ENCODE results near the gene SCAF1.
A peak's percentile ranks its signal among the peaks of the same experiment; 100 is the strongest.

SCAF1 gene

GRCh38 chr19:49643466-49643865 lies 1.5 kb downstream of the SCAF1 start:
- peak overlapping the region; percentile 95; the same call in 1 of the 2 replicates for H3K27ac ChIP-seq
- TF ChIP-seq CTCF (conservative IDR thresholded peaks at IDR 0.05): no peak

- TF ChIP-seq CTCF (conservative IDR thresholded peaks at IDR 0.05): no peak
- H3K27ac ChIP-seq: peak overlapping the region; percentile 5; the same call in 1 of the 2 replicates
These were observed 3.6 kb downstream of the SCAF1 start for GRCh38 chr19:49645592-49645991.

GRCh38 chr19:49645995-49646394 lies 4.0 kb downstream of the SCAF1 start:
- no peak for TF ChIP-seq CTCF (conservative IDR thresholded peaks at IDR 0.05)
- H3K27ac ChIP-seq: peak overlapping the region; percentile 5; the same call in 1 of the 2 replicates

GRCh38 chr19:49646586-49646985 lies 4.6 kb downstream of the SCAF1 start:
- H3K27ac ChIP-seq: no peak overlapping the region; the same call in 1 of the 2 replicates
- TF ChIP-seq CTCF (conservative IDR thresholded peaks at IDR 0.05): no peak

GRCh38 chr19:49651029-49651819 lies 9.2 kb downstream of the SCAF1 start:
- TF ChIP-seq CTCF (conservative IDR thresholded peaks at IDR 0.05): no peak
- no peak overlapping the region for H3K27ac ChIP-seq

GRCh38 chr19:49651820-49652550 lies 10.0 kb downstream of the SCAF1 start:
- no peak for TF ChIP-seq CTCF (conservative IDR thresholded peaks at IDR 0.05)

More at GRCh38 chr19:49651820-49652550, 10.0 kb downstream of the SCAF1 start:
- H3K27ac ChIP-seq: no peak overlapping the region

Measured in VCaP (cell line).